Measurements from ENCODE around the gene RAD23A.
A peak's percentile ranks its signal among the peaks of the same experiment; 100 is the strongest.
"Not testable (repeated sequence)": the region's sequence is repeated elsewhere in the genome, so short reads cannot be mapped to it uniquely, and the experiment has no call there.

Gene RAD23A

DNA sequence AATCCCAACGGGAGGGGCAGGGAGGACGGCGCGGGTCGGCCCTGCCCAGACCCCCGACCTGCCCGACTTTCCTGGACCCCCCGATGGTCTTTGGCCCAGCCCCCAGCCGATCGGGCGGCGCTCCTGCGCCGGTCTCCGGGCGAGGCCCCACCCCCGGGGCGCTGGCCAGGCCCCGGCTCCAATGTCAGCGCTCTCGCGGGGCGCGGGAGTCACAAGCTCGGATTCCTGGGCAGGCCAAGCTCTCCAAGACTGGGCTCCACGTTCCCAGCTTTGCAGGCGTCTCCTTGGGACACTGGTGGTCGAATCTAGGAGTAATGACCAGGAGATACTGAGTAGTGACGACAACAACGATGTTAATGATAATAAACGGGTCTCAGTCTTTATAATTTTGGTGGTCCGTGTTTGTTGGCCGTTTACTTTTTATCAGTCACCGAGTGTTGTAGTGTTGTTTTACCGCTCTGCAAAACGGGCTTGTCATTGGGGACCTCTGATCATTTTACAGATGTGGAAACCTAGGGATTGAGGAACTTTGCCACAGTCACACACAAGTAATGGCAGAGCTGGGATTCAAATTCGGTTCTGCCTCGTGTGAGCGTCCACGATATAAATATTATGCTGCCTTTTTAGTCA, 545 bp downstream of the RAD23A start:
- peak overlapping the region; percentile 91 for H3K27ac Mint-ChIP-seq

DNA sequence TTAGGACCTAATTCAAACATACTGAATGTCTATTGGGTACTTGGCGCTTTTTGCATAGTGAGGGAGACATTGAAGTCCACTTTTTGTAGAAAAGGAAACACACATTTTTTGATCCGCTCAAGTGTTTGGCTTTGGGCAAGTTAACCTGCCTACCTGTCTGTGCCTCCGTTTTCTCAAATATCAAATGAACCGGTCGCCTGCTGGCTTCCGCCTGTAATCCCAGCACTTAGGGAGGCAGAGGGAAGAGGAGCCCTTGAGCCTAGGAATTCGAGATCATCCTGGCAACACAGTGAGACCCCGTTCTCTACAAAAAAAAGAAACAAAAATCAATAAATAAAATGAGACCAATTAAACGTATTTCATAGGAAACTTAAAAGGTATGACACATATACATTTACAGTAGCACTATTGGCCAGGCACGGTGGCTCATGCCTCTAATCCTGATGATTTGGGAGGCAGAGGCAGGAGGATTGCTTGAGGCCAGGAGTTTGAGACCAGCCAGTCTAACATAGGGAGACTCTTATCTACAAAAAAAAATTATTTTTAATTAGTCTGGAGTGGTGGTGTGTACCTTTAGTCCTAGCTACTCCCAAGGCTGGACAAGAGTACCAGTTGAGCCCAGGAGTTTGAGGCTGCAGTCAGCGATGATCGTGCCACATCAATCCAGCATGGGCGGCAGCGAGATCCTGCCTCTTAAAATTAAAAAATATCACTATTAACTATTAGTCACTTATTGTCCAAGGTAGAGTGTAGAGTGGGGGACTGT, 1.3 kb downstream of the RAD23A start:
- Mint-ChIP-seq H3K36me3 (peaks cover 32% of the 10 kb centered on the region), H3K4me1 (peaks cover 14% of the 10 kb centered on the region), H3K27ac (peak overlapping the region; percentile 91), H3K4me3 (peak overlapping the region; percentile 94), H3K27me3 (no peaks in the 10 kb centered on the region), H3K9me3 (no peaks in the 10 kb centered on the region)
- ATAC-seq (ENCODE audit: low read depth) (no peak), DNase-seq (ENCODE audit: low spot score in 2 of 2) (no peak)

More for the DNA sequence above, 545 bp downstream of the RAD23A start:
- ATAC-seq (ENCODE audit: low read depth) (peak; percentile 36), DNase-seq (ENCODE audit: low spot score in 2 of 2) (peak in 1 of 2 donors; percentile 58)
- peak overlapping the region; percentile 94 for H3K4me3 Mint-ChIP-seq
- no peaks in the 10 kb centered on the region for H3K27me3 Mint-ChIP-seq
- peaks cover 14% of the 10 kb centered on the region for H3K4me1 Mint-ChIP-seq
- no peaks in the 10 kb centered on the region for H3K9me3 Mint-ChIP-seq
- H3K36me3 Mint-ChIP-seq: peaks cover 28% of the 10 kb centered on the region

DNA sequence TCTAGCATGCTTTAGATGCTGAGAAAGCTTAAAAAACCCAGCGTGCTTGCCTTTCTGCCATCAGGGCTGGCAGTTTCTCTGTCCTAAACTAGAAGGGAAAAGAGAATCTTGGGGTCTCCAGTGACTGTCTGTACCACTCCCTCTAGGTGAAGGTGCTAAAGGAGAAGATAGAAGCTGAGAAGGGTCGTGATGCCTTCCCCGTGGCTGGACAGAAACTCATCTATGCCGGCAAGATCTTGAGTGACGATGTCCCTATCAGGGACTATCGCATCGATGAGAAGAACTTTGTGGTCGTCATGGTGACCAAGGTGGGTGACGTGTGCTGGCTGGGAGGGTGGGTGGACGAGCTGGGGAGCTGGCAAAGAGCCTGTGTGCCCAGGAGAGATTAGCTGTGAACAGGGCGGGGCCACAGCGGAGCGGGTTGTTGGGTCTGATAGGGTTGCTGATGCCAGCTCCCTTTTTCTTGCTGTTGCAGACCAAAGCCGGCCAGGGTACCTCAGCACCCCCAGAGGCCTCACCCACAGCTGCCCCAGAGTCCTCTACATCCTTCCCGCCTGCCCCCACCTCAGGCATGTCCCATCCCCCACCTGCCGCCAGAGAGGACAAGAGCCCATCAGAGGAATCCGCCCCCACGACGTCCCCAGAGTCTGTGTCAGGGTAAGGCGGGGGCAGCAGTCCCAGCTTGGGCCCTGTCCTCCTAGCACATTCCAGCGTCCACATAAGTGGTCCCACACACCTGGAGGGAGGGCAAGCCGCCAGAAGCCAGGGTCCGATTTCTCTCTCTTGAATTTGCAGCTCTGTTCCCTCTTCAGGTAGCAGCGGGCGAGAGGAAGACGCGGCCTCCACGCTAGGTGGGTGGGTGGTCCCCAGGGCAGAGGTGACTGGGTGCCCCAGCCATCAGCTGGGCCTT, 2.3 kb downstream of the RAD23A start:
- DNase-seq (ENCODE audit: low spot score in 2 of 2) (no peak), ATAC-seq (ENCODE audit: low read depth) (no peak)
- peaks cover 33% of the 10 kb centered on the region for H3K36me3 Mint-ChIP-seq
- no peak overlapping the region for H3K27ac Mint-ChIP-seq
- H3K9me3 Mint-ChIP-seq: no peaks in the 10 kb centered on the region
- no peaks in the 10 kb centered on the region for H3K27me3 Mint-ChIP-seq
- H3K4me3 Mint-ChIP-seq: no peak overlapping the region
- H3K4me1 Mint-ChIP-seq: peaks cover 12% of the 10 kb centered on the region

DNA sequence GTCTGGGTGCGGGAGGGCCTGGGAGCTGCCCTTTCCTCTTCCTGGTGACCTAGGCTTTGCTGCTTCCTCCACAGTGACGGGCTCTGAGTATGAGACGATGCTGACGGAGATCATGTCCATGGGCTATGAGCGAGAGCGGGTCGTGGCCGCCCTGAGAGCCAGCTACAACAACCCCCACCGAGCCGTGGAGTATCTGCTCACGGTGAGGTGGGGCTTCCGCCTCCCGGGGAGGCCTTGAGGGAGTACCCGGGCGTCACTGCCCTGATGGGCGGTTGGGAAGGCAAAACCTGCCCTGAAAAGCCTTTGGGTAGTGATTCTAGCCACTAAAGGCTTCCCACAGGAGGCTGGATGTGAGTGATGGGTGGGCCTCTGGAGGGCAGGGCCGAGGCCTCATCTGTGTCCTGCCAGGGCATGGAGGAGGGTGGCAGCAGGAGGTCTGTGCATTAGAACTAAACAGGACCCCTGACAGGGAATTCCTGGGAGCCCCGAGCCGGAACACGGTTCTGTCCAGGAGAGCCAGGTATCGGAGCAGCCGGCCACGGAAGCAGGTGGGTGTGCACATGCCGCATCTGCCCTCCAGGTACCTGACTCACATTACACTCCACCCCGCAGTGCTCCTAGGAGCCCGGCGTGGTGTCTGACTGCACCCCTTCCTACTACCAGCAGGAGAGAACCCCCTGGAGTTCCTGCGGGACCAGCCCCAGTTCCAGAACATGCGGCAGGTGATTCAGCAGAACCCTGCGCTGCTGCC, 3.1 kb downstream of the RAD23A start:
- no peaks in the 10 kb centered on the region for H3K9me3 Mint-ChIP-seq
- ATAC-seq (ENCODE audit: low read depth): no peak
- no peak overlapping the region for H3K4me3 Mint-ChIP-seq
- H3K27me3 Mint-ChIP-seq: no peaks in the 10 kb centered on the region
- no peak overlapping the region for H3K27ac Mint-ChIP-seq
- no peak for DNase-seq (ENCODE audit: low spot score in 2 of 2)
- H3K36me3 Mint-ChIP-seq: peaks cover 28% of the 10 kb centered on the region
- peaks cover 7% of the 10 kb centered on the region for H3K4me1 Mint-ChIP-seq

DNA sequence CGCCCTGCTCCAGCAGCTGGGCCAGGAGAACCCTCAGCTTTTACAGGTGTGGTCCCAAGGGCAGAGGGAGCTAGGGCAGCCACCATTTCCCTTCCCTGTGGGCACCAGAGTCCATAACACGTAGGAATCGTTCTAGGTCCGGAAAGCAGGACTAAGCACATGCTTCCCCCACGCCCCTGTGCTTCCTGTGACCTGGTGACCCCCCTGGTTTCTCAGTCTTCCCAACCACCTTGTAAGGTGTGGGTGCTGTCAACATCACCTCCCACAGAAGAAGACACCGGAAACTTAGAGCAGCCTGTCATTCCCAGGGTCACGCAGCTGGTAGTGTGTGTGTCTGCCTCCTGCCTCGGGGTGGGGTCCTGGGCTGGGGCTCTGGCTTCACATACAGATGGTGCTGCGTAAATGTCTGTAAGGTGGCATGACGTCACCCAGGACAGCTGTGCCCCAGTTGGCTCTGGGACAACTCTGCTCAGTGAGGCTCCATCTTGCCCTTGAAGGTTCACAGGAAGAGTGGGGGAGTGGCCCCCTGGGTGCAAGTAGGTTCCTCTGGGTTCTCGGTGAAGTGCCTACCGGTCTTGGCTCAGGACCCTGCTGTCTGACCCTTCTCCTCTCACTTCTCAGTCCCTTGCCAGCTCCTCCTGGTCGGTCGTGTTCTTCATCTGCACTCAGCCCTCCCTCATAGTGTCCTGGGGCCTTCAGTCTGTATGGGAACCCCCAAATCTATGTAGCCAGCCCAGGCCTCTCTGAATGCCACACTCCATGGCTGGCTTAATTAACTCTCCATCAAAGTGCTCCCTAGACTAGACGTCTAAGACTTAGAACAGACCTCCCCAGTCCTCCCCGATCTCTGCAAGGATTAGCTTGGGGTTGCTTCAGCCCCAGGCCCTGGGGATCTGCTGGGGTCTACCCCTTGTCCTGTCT, 4.0 kb downstream of the RAD23A start:
- ATAC-seq (ENCODE audit: low read depth): no peak
- peaks cover 11% of the 10 kb centered on the region for H3K4me1 Mint-ChIP-seq
- H3K9me3 Mint-ChIP-seq: no peaks in the 10 kb centered on the region
- H3K4me3 Mint-ChIP-seq: no peak overlapping the region
- H3K36me3 Mint-ChIP-seq: peaks cover 30% of the 10 kb centered on the region
- DNase-seq (ENCODE audit: low spot score in 2 of 2): no peak
- peak overlapping the region; percentile 18 for H3K27ac Mint-ChIP-seq
- H3K27me3 Mint-ChIP-seq: no peaks in the 10 kb centered on the region

DNA sequence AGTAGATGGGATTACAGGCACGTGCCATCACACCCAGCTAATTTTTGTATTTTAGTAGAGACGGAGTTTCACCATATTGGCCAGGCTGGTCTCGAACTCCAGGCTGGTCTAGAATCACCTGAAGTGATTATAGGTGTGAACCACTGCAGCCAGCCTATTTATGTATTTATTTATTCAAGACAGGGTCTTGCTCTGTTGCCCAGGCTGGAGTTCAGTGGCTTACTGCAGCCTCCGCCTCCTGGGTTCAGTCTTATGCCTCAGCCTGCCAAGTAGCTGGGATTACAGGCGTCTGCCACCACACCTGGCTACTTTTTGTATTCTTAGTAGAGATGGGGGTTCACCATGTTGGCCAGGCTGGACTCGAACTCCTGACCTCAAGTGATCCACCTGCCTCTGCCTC, 6.4 kb downstream of the RAD23A start:
- H3K36me3 Mint-ChIP-seq: peaks cover 30% of the 10 kb centered on the region
- not testable (repeated sequence) for H3K9me3 Mint-ChIP-seq; H3K27me3 Mint-ChIP-seq; H3K27ac Mint-ChIP-seq; DNase-seq (ENCODE audit: low spot score in 2 of 2); ATAC-seq (ENCODE audit: low read depth); H3K4me3 Mint-ChIP-seq
- H3K4me1 Mint-ChIP-seq: peaks cover 19% of the 10 kb centered on the region

GRCh38 chr19:12952488-12953137, 7.0 kb downstream of the RAD23A start:
- no peak overlapping the region for H3K27ac Mint-ChIP-seq
- DNase-seq (ENCODE audit: low spot score in 2 of 2) (no peak), ATAC-seq (ENCODE audit: low read depth) (no peak)
- H3K9me3 Mint-ChIP-seq: no peaks in the 10 kb centered on the region
- H3K4me1 Mint-ChIP-seq: peaks cover 19% of the 10 kb centered on the region
- no peaks in the 10 kb centered on the region for H3K27me3 Mint-ChIP-seq
- H3K36me3 Mint-ChIP-seq: peaks cover 29% of the 10 kb centered on the region
- no peak overlapping the region for H3K4me3 Mint-ChIP-seq

DNA sequence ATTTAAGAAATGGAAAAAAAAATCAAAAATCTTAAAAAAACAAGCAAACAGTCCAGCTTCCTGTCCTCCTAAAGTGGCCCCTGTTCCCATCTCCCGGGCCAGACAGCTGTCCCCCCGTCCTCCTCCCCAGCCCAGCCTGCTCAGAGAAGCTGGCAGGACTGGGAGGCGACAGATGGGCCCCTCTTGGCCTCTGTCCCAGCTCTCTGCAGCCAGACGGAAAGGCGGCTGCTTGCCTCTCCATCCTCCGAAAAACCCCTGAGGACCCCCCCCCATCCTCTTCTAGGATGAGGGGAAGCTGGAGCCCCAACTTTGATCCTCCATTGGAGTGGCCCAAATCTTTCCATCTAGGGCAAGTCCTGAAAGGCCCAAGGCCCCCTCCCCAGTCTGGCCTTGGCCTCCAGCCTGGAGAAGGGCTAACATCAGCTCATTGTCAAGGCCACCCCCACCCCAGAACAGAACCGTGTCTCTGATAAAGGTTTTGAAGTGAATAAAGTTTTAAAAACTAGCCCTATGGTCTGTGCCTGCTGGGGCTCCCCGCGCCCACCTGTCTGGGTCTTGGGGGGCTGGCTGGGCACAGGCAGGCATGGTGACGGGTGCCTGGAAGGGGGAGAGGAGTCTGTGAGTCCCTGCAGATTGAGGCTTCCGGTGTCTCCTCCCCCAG, 7.6 kb downstream of the RAD23A start:
- H3K27ac Mint-ChIP-seq: no peak overlapping the region
- no peak for DNase-seq (ENCODE audit: low spot score in 2 of 2)
- H3K36me3 Mint-ChIP-seq: peaks cover 27% of the 10 kb centered on the region
- peaks cover 19% of the 10 kb centered on the region for H3K4me1 Mint-ChIP-seq
- no peak overlapping the region for H3K4me3 Mint-ChIP-seq
- H3K9me3 Mint-ChIP-seq: no peaks in the 10 kb centered on the region
- H3K27me3 Mint-ChIP-seq: no peaks in the 10 kb centered on the region
- ATAC-seq (ENCODE audit: low read depth): no peak

DNA sequence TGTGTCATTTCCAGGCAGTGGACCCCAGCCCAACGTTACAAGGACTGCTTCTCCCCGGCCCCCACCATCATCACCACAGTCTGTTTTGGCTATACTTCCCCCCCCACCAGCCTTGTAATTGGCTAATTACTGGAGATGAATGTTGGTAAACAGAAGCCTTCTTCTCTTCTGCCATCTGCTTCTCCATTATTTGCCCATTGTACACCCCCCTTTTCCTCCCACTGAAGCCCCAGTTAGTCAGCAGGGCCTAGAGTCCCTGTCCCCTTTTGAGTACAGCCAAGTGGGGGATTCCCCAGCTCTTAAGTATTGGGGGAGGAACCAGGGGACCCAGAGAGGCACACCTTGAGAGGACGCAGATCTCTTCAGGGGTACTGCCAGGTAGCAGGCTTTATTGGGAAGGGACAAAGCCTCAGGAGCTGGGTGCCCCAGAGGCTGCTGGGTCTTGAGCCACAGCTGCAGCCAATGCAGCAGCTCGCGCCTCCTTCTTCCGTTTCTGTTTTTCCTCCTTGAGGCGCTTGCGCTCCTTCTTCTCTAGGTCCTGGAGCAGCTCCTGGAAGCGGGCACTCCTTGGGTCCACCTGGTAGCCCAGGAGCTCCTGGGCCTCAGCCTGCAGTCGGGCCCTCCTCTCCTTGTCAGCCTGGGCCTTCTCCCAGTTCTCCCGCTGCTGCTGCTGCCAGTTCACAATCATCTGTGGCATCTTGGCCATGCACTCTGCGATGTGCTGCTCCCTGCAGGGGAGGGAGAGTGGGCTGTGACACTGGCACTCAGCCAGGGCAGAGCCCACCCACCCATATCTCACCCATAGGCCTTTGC, 8.3 kb downstream of the RAD23A start:
- no peaks in the 10 kb centered on the region for H3K27me3 Mint-ChIP-seq
- no peak for ATAC-seq (ENCODE audit: low read depth)
- DNase-seq (ENCODE audit: low spot score in 2 of 2): no peak
- H3K27ac Mint-ChIP-seq: peak overlapping the region; percentile 83
- peaks cover 19% of the 10 kb centered on the region for H3K4me1 Mint-ChIP-seq
- peaks cover 25% of the 10 kb centered on the region for H3K36me3 Mint-ChIP-seq
- no peaks in the 10 kb centered on the region for H3K9me3 Mint-ChIP-seq
- no peak overlapping the region for H3K4me3 Mint-ChIP-seq

- H3K9me3 Mint-ChIP-seq: no peaks in the 10 kb centered on the region
- ATAC-seq (ENCODE audit: low read depth) (peak; percentile 8), DNase-seq (ENCODE audit: low spot score in 2 of 2) (no peak)
- H3K27me3 Mint-ChIP-seq: no peaks in the 10 kb centered on the region
- H3K4me3 Mint-ChIP-seq: no peak overlapping the region
- H3K4me1 Mint-ChIP-seq: peaks cover 19% of the 10 kb centered on the region
- H3K27ac Mint-ChIP-seq: peak overlapping the region; percentile 83
- H3K36me3 Mint-ChIP-seq: peaks cover 23% of the 10 kb centered on the region
Observed at GRCh38 chr19:12954612-12954962, 8.9 kb downstream of the RAD23A start.

DNA sequence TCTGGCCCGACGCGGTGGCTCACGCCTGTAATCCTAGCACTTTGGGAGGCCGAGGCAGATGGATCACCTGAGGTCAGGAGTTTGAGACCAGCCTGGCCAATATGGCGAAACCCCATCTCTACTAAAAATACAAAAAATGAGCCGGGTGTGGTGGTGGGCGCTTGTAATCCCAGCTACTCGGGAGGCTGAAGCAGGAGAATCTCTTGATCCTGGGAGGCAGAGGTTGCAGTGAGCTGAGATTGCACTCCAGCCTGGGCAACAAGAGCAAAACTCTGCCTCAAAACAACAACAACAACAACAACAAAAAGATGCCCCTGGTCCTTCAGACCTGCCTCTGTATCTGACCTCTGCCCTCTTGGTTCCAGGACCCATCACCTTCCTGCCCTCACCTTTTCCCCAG, 9.9 kb downstream of the RAD23A start:
- not testable (repeated sequence) for ATAC-seq (ENCODE audit: low read depth); DNase-seq (ENCODE audit: low spot score in 2 of 2); H3K27me3 Mint-ChIP-seq; H3K9me3 Mint-ChIP-seq
- Mint-ChIP-seq H3K4me1 (peaks cover 19% of the 10 kb centered on the region), H3K27ac (peak overlapping the region; percentile 91), H3K36me3 (peaks cover 15% of the 10 kb centered on the region), H3K4me3 (peak overlapping the region; percentile 80)

Measured in memory B cell (primary cell).